HS-27A (cell line): Measurements from ENCODE around the gene TUBB1.
"Not testable (repeated sequence)": the region's sequence is repeated elsewhere in the genome, so short reads cannot be mapped to it uniquely, and the experiment has no call there.

Source experiments
- DNase-seq: peaks from one replicate; pipeline ENCODE4 v3.0.0-alpha.2; 2012; ENCODE audit warnings: low read depth, missing footprints

Gene TUBB1

GRCh38 chr20:59020938-59021551 lies 1.8 kb downstream of the TUBB1 start:
- DNase-seq = no peak

GRCh38 chr20:59022754-59023153 lies 3.5 kb downstream of the TUBB1 start:
- no peak for DNase-seq

GRCh38 chr20:59023616-59024015 lies 4.4 kb downstream of the TUBB1 start:
- DNase-seq = no peak

GRCh38 chr20:59024111-59024530 lies 4.9 kb downstream of the TUBB1 start:
- DNase-seq = no peak

- DNase-seq = no peak
Measured at GRCh38 chr20:59025086-59025485, 5.9 kb downstream of the TUBB1 start.

GRCh38 chr20:59025511-59025910 lies 6.3 kb downstream of the TUBB1 start:
- DNase-seq = no peak

- DNase-seq = no peak
Measured at GRCh38 chr20:59026904-59027740, 7.9 kb downstream of the TUBB1 start.

- no peak for DNase-seq
Measured at GRCh38 chr20:59027741-59028320, 8.6 kb downstream of the TUBB1 start.

GRCh38 chr20:59028812-59029211 lies 9.6 kb downstream of the TUBB1 start:
- DNase-seq = no peak

GRCh38 chr20:59030911-59031563 lies 11.8 kb downstream of the TUBB1 start:
- DNase-seq = no peak

GRCh38 chr20:59031564-59032022 lies 12.4 kb downstream of the TUBB1 start:
- DNase-seq = no peak

GRCh38 chr20:59032023-59032712 lies 12.9 kb downstream of the TUBB1 start, which contains the start of gene ATP5F1E:
TSS of gene ATP5F1E (minus strand) at chr20:59032335. CDS start at chr20:59032251, 84 bp downstream.
- DNase-seq = peak; percentile 80

GRCh38 chr20:59032713-59033059 lies 13.5 kb downstream of the TUBB1 start:
- no peak for DNase-seq

- no peak for DNase-seq
Measured at GRCh38 chr20:59033093-59033492, 13.9 kb downstream of the TUBB1 start.

- no peak for DNase-seq
Measured at GRCh38 chr20:59033616-59034165, 14.5 kb downstream of the TUBB1 start.

GRCh38 chr20:59035381-59035780 lies 16.2 kb downstream of the TUBB1 start:
- DNase-seq = no peak

GRCh38 chr20:59037386-59037785 lies 18.2 kb downstream of the TUBB1 start:
- no peak for DNase-seq

GRCh38 chr20:59039233-59039632 lies 20.0 kb downstream of the TUBB1 start:
- no peak for DNase-seq

GRCh38 chr20:59040667-59041066 lies 21.4 kb downstream of the TUBB1 start:
- no peak for DNase-seq

GRCh38 chr20:59041487-59041886 lies 22.3 kb downstream of the TUBB1 start:
- DNase-seq = not testable (repeated sequence)

- no peak for DNase-seq
Measured at GRCh38 chr20:59042151-59042795, 23.0 kb downstream of the TUBB1 start, which contains the start of gene PRELID3B. TSS of gene PRELID3B (minus strand) at chr20:59042786. CDS start at chr20:59042730, 56 bp downstream.
